GM12878 (cell line): ENCODE measurements around the gene FAM193A.

Experiments
- CHD1 ChIP-seq: IDR thresholded peaks from 2 replicates; pipeline ENCODE4 v1.6.1; 2012; ENCODE audit warnings: low read depth, low read length, improper control_type of control experiment
- POLR2A ChIP-seq: IDR thresholded peaks from 2 replicates; pipeline ENCODE4 v1.6.1; 2011; ENCODE audit warnings: low read depth, mild to moderate bottlenecking, low read length

DNA sequence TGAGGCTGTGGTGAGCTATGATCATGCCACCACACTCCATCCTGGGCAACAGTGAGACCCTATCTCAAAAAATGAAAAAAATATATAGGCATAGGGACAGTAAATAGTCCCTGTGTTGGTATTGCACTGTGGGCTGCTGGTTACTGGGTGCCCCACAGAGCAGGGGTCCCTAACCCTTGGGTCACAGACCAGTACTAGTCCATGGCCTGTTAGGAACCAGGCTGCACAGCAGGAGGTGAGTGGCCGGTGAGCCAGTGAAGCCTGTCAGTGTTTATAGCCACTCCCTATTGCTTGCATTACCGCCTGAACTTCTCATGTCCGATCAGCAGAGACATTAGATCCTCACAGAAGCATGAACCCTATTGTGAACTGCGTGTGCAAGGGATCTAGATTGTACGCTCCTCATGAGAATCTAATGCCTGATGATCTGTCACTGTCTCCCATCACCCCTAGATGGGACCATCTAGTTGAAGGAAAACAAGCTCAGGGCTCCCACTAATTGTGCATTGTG lies 113.2 kb downstream of the FAM193A start:
- TF ChIP-seq CHD1, result no peak
- no peak for TF ChIP-seq POLR2A
